SK-N-DZ (cell line): ENCODE measurements around the gene COL6A1.

Experiments
- DNase-seq: peaks from one replicate; pipeline ENCODE4 v3.0.0-alpha.2; 2015; ENCODE audit warnings: low spot score

The COL6A1 gene

GRCh38 chr21:46024141-46024540 lies 42.6 kb downstream of the COL6A1 start:
- no peak for DNase-seq

GRCh38 chr21:46025113-46025770 lies 43.7 kb downstream of the COL6A1 start:
- DNase-seq, result no peak

- DNase-seq, result no peak
Observed at GRCh38 chr21:46027851-46028493, 46.4 kb downstream of the COL6A1 start.

- DNase-seq, result no peak
Observed at GRCh38 chr21:46028573-46029091, 47.1 kb downstream of the COL6A1 start.

GRCh38 chr21:46029186-46029924 lies 47.8 kb downstream of the COL6A1 start:
- DNase-seq, result no peak

GRCh38 chr21:46031484-46031883 lies 49.9 kb downstream of the COL6A1 start:
- no peak for DNase-seq

GRCh38 chr21:46032100-46032499 lies 50.5 kb downstream of the COL6A1 start:
- DNase-seq, result no peak

- DNase-seq, result no peak
Observed at GRCh38 chr21:46033410-46034400, 52.1 kb downstream of the COL6A1 start.

- peak; percentile 32 for DNase-seq
Observed at GRCh38 chr21:46035809-46036695, 54.5 kb downstream of the COL6A1 start.

- DNase-seq, result no peak
Observed at GRCh38 chr21:46036696-46037330, 55.2 kb downstream of the COL6A1 start.

GRCh38 chr21:46037331-46038325 lies 56.1 kb downstream of the COL6A1 start:
- no peak for DNase-seq

- no peak for DNase-seq
Observed at GRCh38 chr21:46038341-46038829, 56.8 kb downstream of the COL6A1 start.

- no peak for DNase-seq
Observed at GRCh38 chr21:46038871-46039397, 57.4 kb downstream of the COL6A1 start.

GRCh38 chr21:46039891-46040660 lies 58.5 kb downstream of the COL6A1 start:
- DNase-seq, result no peak

GRCh38 chr21:46040707-46041106 lies 59.1 kb downstream of the COL6A1 start:
- peak; percentile 52 for DNase-seq

- no peak for DNase-seq
Observed at GRCh38 chr21:46041183-46041582, 59.6 kb downstream of the COL6A1 start.

GRCh38 chr21:46045154-46045553 lies 63.6 kb downstream of the COL6A1 start:
- DNase-seq, result no peak
